Fibroblast of lung (primary cell): ENCODE results near the gene TIMM8B.

Source experiments
- CTCF ChIP-seq, 2 donors: IDR thresholded peaks in 1 of 2; conservative IDR thresholded peaks in 1 of 2; 1 replicate in 1 of 2; 2 replicates in 1 of 2; pipeline ENCODE4 v1.5.1; 2011 to 2012; ENCODE audit warnings: low read length in 2 of 2, control low read depth in 1 of 2, inconsistent platforms in 1 of 2, low read depth in 1 of 2, mild to moderate bottlenecking in 1 of 2
- EZH2 ChIP-seq: IDR thresholded peaks from 2 replicates; pipeline ENCODE4 v1.5.1; 2012; ENCODE audit warnings: low read length, control low read depth, mild to moderate bottlenecking; ENCODE audit errors: missing control alignments

- TF ChIP-seq CTCF (conservative IDR thresholded peaks at IDR 0.05 in 1 of 2, IDR thresholded peaks at IDR 0.05 in 1 of 2; ENCODE audit: low read depth in 1 of 2, low read length in 2 of 2) (no peak), EZH2 (no peak)
These were observed 44.2 kb downstream of the TIMM8B start for GRCh38 chr11:112042161-112042960.
